HepG2 (cell line): ENCODE data around the gene DDX6. TPM values are rescaled to one million over a fixed set of nuclear protein-coding genes. Genes with fewer than 3 reads are reported as not detected.

Source experiments
- ARNTL ChIP-seq: sonication (generic); formaldehyde crosslinking; IDR thresholded peaks from 2 replicates; pipeline ENCODE4 v1.4.0; 2020; ENCODE audit warnings: mild to moderate bottlenecking, missing genetic modification reagents
- E2F2 ChIP-seq: sonication (generic); formaldehyde crosslinking; IDR thresholded peaks from 2 replicates; pipeline ENCODE4 v1.4.0; 2020; ENCODE audit warnings: missing genetic modification reagents, borderline replicate concordance
- ETV6 ChIP-seq: sonication (generic); formaldehyde crosslinking; conservative IDR thresholded peaks from 2 replicates; pipeline ENCODE4 v1.4.0; 2020; ENCODE audit warnings: missing genetic modification reagents
- HES4 ChIP-seq: sonication (generic); formaldehyde crosslinking; IDR thresholded peaks from 2 replicates; pipeline ENCODE4 v1.9.0; 2021; ENCODE audit warnings: mild to moderate bottlenecking, missing genetic modification reagents, borderline replicate concordance
- HNRNPL ChIP-seq: fragments of 200-400 bp; formaldehyde crosslinking; IDR thresholded peaks from 2 replicates; pipeline ENCODE4 v1.6.1; 2017; ENCODE audit warnings: mild to moderate bottlenecking, low read depth, low read length
- KDM5B ChIP-seq: sonication (generic); formaldehyde crosslinking; IDR thresholded peaks from 2 replicates; pipeline ENCODE4 v1.4.0; 2020; ENCODE audit warnings: missing genetic modification reagents, mild to moderate bottlenecking, borderline replicate concordance
- PLSCR1 ChIP-seq: sonication (generic); formaldehyde crosslinking; IDR thresholded peaks from 2 replicates; pipeline ENCODE4 v1.5.0; 2020; ENCODE audit warnings: missing genetic modification reagents, mild to moderate bottlenecking, borderline replicate concordance
- SPEN ChIP-seq: sonication (generic); formaldehyde crosslinking; IDR thresholded peaks from 2 replicates; pipeline ENCODE4 v1.5.1; 2020; ENCODE audit warnings: low read depth, mild to moderate bottlenecking, missing genetic modification reagents
- THRA ChIP-seq: sonication (generic); formaldehyde crosslinking; IDR thresholded peaks from 2 replicates; pipeline ENCODE4 v1.4.0; 2020; ENCODE audit warnings: missing genetic modification reagents, borderline replicate concordance
- ZBTB37 ChIP-seq: sonication (generic); formaldehyde crosslinking; IDR thresholded peaks from 2 replicates; pipeline ENCODE4 v1.4.0; 2020; ENCODE audit warnings: mild to moderate bottlenecking, missing genetic modification reagents
- ZBTB38 ChIP-seq: sonication (generic); formaldehyde crosslinking; IDR thresholded peaks from 2 replicates; pipeline ENCODE4 v1.5.1; 2020; ENCODE audit warnings: mild to moderate bottlenecking, missing genetic modification reagents
- ZNF281 ChIP-seq: sonication (generic); formaldehyde crosslinking; IDR thresholded peaks from 2 replicates; pipeline ENCODE4 v1.4.0; 2020; ENCODE audit warnings: missing genetic modification reagents, borderline replicate concordance
- ZNF343 ChIP-seq: sonication (generic); formaldehyde crosslinking; IDR thresholded peaks from 2 replicates; pipeline ENCODE4 v1.4.0; 2020; ENCODE audit warnings: mild to moderate bottlenecking, missing genetic modification reagents
- ZNF546 ChIP-seq: sonication (generic); formaldehyde crosslinking; conservative IDR thresholded peaks from 2 replicates; pipeline ENCODE4 v1.8.1; 2023; ENCODE audit warnings: mild to moderate bottlenecking, missing genetic modification reagents
- ZNF558 ChIP-seq: sonication (generic); formaldehyde crosslinking; IDR thresholded peaks from 2 replicates; pipeline ENCODE4 v1.9.0; 2022; ENCODE audit warnings: mild to moderate bottlenecking, missing genetic modification reagents, borderline replicate concordance
- polyA plus RNA-seq, 8 experiments: library from polyadenylated mRNA; depleted of rRNA in 3 of 8; stranded (reverse) in 7 of 8; unstranded in 1 of 8; fragments of >200 nt; fragmentation: Illumina TruSeq in 4 of 8; extraction: Trizol in 4 of 8; gene quantifications; 2 replicates each; pipeline versions ENCODE4 v1.2.1 to v1.2.3, GENCODE V29; 2011 to 2016; ENCODE audit warnings: low read depth in 4 of 8, missing spikeins in 1 of 8, mixed read lengths in 1 of 8; ENCODE audit not compliant: insufficient read depth in 1 of 8
- total RNA-seq, 5 experiments: library from RNA; depleted of rRNA; stranded (reverse); fragments of >200 nt; fragmentation: Illumina TruSeq; extraction: Trizol; gene quantifications; 2 replicates each; pipeline ENCODE4 v1.2.3, GENCODE V29; 2016; ENCODE audit warnings: low read depth in 1 of 5

The DDX6 gene
- total and polyA plus RNA-seq, 2 of the 13 experiments (the other 11 are each of a cell fraction or from before 2014, with no cell fraction given) = 20.9 to 59.2 TPM

- TF ChIP-seq SPEN (peak; percentile 24; the same call in 1 of the 2 replicates), ZBTB37 (CRISPR knock-in tag) (peak; percentile 20; the same call in 1 of the 2 replicates), PLSCR1 (0 out of 2 replicates have a peak, but pooled peaks have one; percentile 2), ZNF281 (CRISPR knock-in tag) (peak; percentile 5; the same call in 1 of the 2 replicates), ARNTL (CRISPR knock-in tag) (peak; percentile 2; the same call in 1 of the 2 replicates), ZBTB38 (CRISPR knock-in tag) (peak; percentile 34), HES4 (CRISPR knock-in tag) (peak; percentile 16; the same call in 1 of the 2 replicates), ETV6 (CRISPR knock-in tag) (0 out of 2 replicates have a peak, but pooled peaks have one; percentile 19), HNRNPL (0 out of 2 replicates have a peak, but pooled peaks have one; percentile 1), E2F2 (CRISPR knock-in tag) (no peak), ZNF558 (0 out of 2 replicates have a peak, but pooled peaks have one; percentile 10), ZNF546 (0 out of 2 replicates have a peak, but pooled peaks have one; percentile 21), THRA (CRISPR knock-in tag) (0 out of 2 replicates have a peak, but pooled peaks have one; percentile 12), ZNF343 (CRISPR knock-in tag) (0 out of 2 replicates have a peak, but pooled peaks have one; percentile 9), KDM5B (CRISPR knock-in tag) (0 out of 2 replicates have a peak, but pooled peaks have one; percentile 46)
Measured at GRCh38 chr11:118790357-118791110, 430 bp downstream of the DDX6 start (continued).
